Loucy (cell line): ENCODE results near the gene ZNF469.

ENCODE experiments used
- CTCF ChIP-seq: fragments of 200-600 bp; sonication (generic); conservative IDR thresholded peaks from 2 replicates; pipeline ENCODE4 v1.5.1; 2014; ENCODE audit warnings: mild to moderate bottlenecking, antibody characterized with exemption, low read length
- EZH2phosphoT487 ChIP-seq: fragments of 200-600 bp; IDR thresholded peaks from 2 replicates; pipeline ENCODE4 v1.6.1; 2018; ENCODE audit warnings: antibody characterized with exemption, mild to moderate bottlenecking, moderate library complexity, borderline replicate concordance

- TF ChIP-seq CTCF, result no peak
- no peak for TF ChIP-seq EZH2phosphoT487
Measured at GRCh38 chr16:88395669-88396584, 13.2 kb downstream of the ZNF469 start.
